Stimulated activated CD8-positive, alpha-beta memory T cell treated with anti-CD3 and anti-CD28 coated beads, Interleukin-2, amount 100 ng/mL, for 48 hours (primary cell): ENCODE data around the gene SRC.

Experiments
- DNase-seq, 2 donors: peaks; one replicate each; pipeline ENCODE4 v3.0.0-alpha.2; 2020; ENCODE audit warnings: low read depth in 2 of 2

SRC gene

GRCh38 chr20:37345339-37346235, at the start of gene SRC:
Gene SRC (plus strand): TSS chr20:37346140. CDS start chr20:37384154, 38,014 bp downstream.
- DNase-seq, result peak; percentile 10 to 19

- DNase-seq, result no peak
Observed at GRCh38 chr20:37296371-37296770, 49.6 kb upstream of the SRC start.

- no peak for DNase-seq
Observed at GRCh38 chr20:37297066-37297736, 48.7 kb upstream of the SRC start.

GRCh38 chr20:37298190-37298939, 47.6 kb upstream of the SRC start:
- DNase-seq, result no peak

GRCh38 chr20:37299718-37300528, 46.0 kb upstream of the SRC start:
- no peak for DNase-seq

GRCh38 chr20:37301120-37301519, 44.8 kb upstream of the SRC start:
- no peak for DNase-seq

GRCh38 chr20:37301558-37301957, 44.4 kb upstream of the SRC start:
- no peak for DNase-seq

- DNase-seq, result no peak
Observed at GRCh38 chr20:37302981-37303380, 43.0 kb upstream of the SRC start.

GRCh38 chr20:37303637-37304036, 42.3 kb upstream of the SRC start:
- no peak for DNase-seq

- no peak for DNase-seq
Observed at GRCh38 chr20:37305079-37305478, 40.9 kb upstream of the SRC start.

GRCh38 chr20:37305839-37306238, 40.1 kb upstream of the SRC start:
- DNase-seq, result no peak

- DNase-seq, result no peak
Observed at GRCh38 chr20:37308086-37309050, 37.6 kb upstream of the SRC start.

- DNase-seq, result no peak
Observed at GRCh38 chr20:37309290-37309689, 36.6 kb upstream of the SRC start.

- no peak for DNase-seq
Observed at GRCh38 chr20:37309936-37310590, 35.9 kb upstream of the SRC start.

GRCh38 chr20:37310951-37311350, 35.0 kb upstream of the SRC start:
- DNase-seq, result no peak

- no peak for DNase-seq
Observed at GRCh38 chr20:37311710-37312355, 34.1 kb upstream of the SRC start.

- DNase-seq, result no peak
Observed at GRCh38 chr20:37313546-37314091, 32.3 kb upstream of the SRC start.

- no peak for DNase-seq
Observed at GRCh38 chr20:37314099-37314498, 31.8 kb upstream of the SRC start.

GRCh38 chr20:37314617-37315016, 31.3 kb upstream of the SRC start:
- no peak for DNase-seq
